Measurements from ENCODE around the gene INAVA. TPM values are rescaled to one million over a fixed set of nuclear protein-coding genes. Genes with fewer than 3 reads are reported as not detected.

INAVA gene
- total RNA-seq, 1 donor from 2014 or later: 23.7 TPM

- Histone ChIP-seq H3K27me3 (no peaks in the 10 kb centered on the region), H3K4me3 (no peak overlapping the region), H4K20me1 (ENCODE audit: low read depth) (no peaks in the 10 kb centered on the region), H3K9me3 (ENCODE audit: low read depth) (no peaks in the 10 kb centered on the region), H3K9ac (no peak overlapping the region), H3K27ac (no peak overlapping the region), H3K4me2 (peak overlapping the region; percentile 9), H3F3A (ENCODE audit: low read depth) (no peaks in the 10 kb centered on the region), H3K79me2 (ENCODE audit: low read depth) (no peaks in the 10 kb centered on the region), H3K36me3 (no peaks in the 10 kb centered on the region), H2AFZ (replicated peaks) (peak overlapping the region; percentile 85), H3K4me1 (peaks cover 22% of the 10 kb centered on the region)
- Mint-ChIP-seq H3K9me3 (peaks cover 2% of the 10 kb centered on the region), H3K27ac (peak overlapping the region; percentile 79), H3K27me3 (ENCODE audit: insufficient read depth, low read depth) (no peaks in the 10 kb centered on the region), H3K36me3 (peaks cover 2% of the 10 kb centered on the region), H3K4me3 (peak overlapping the region; percentile 55), H3K4me1 (peaks cover 20% of the 10 kb centered on the region)
- TF ChIP-seq CTCF (IDR thresholded peaks at IDR 0.05): no peak
- DNase-seq (ENCODE audit: low spot score): no peak
These were observed 19.3 kb upstream of the INAVA start for GRCh38 chr1:200875416-200875815.

GRCh38 chr1:200877010-200877409 lies 17.7 kb upstream of the INAVA start:
- Mint-ChIP-seq H3K36me3 (peaks cover 2% of the 10 kb centered on the region), H3K27ac (no peak overlapping the region), H3K27me3 (ENCODE audit: insufficient read depth, low read depth) (no peaks in the 10 kb centered on the region), H3K9me3 (peaks cover 2% of the 10 kb centered on the region), H3K4me3 (no peak overlapping the region), H3K4me1 (peaks cover 20% of the 10 kb centered on the region)
- H3K79me2 ChIP-seq (ENCODE audit: low read depth): no peaks in the 10 kb centered on the region
- TF ChIP-seq CTCF (IDR thresholded peaks at IDR 0.05) (no peak), EZH2phosphoT487 (IDR thresholded peaks at IDR 0.05) (no peak), EZH2 (IDR thresholded peaks at IDR 0.05) (no peak)
- H3F3A ChIP-seq (ENCODE audit: low read depth): no peaks in the 10 kb centered on the region
- no peak overlapping the region for H2AFZ ChIP-seq (replicated peaks)
- H3K27ac ChIP-seq: no peak overlapping the region
- no peak overlapping the region for H3K4me3 ChIP-seq
- H3K4me1 ChIP-seq: peaks cover 19% of the 10 kb centered on the region
- H3K9me3 ChIP-seq (ENCODE audit: low read depth): no peaks in the 10 kb centered on the region
- H3K9ac ChIP-seq: no peak overlapping the region
- no peaks in the 10 kb centered on the region for H3K36me3 ChIP-seq
- no peak for DNase-seq (ENCODE audit: low spot score)
- H3K27me3 ChIP-seq: no peaks in the 10 kb centered on the region
- H4K20me1 ChIP-seq (ENCODE audit: low read depth): no peaks in the 10 kb centered on the region
- H3K4me2 ChIP-seq: no peak overlapping the region

- Histone ChIP-seq H3K4me3 (no peak overlapping the region), H3K79me2 (ENCODE audit: low read depth) (no peaks in the 10 kb centered on the region), H3K36me3 (no peaks in the 10 kb centered on the region), H3K27ac (no peak overlapping the region), H3K4me1 (peaks cover 19% of the 10 kb centered on the region), H3F3A (ENCODE audit: low read depth) (no peaks in the 10 kb centered on the region), H3K4me2 (no peak overlapping the region), H4K20me1 (ENCODE audit: low read depth) (no peaks in the 10 kb centered on the region), H2AFZ (replicated peaks) (peak overlapping the region; percentile 50), H3K9me3 (ENCODE audit: low read depth) (no peaks in the 10 kb centered on the region), H3K27me3 (no peaks in the 10 kb centered on the region), H3K9ac (no peak overlapping the region)
- H3K9me3 Mint-ChIP-seq: peaks cover 2% of the 10 kb centered on the region
- DNase-seq (ENCODE audit: low spot score): no peak
- TF ChIP-seq CTCF (IDR thresholded peaks at IDR 0.05) (no peak), EZH2phosphoT487 (IDR thresholded peaks at IDR 0.05) (no peak), EZH2 (IDR thresholded peaks at IDR 0.05) (no peak)
- peaks cover 21% of the 10 kb centered on the region for H3K4me1 Mint-ChIP-seq
- H3K27me3 Mint-ChIP-seq (ENCODE audit: insufficient read depth, low read depth): no peaks in the 10 kb centered on the region
- H3K27ac Mint-ChIP-seq: no peak overlapping the region
- H3K4me3 Mint-ChIP-seq: no peak overlapping the region
- H3K36me3 Mint-ChIP-seq: peaks cover 2% of the 10 kb centered on the region
These were observed 16.7 kb upstream of the INAVA start for GRCh38 chr1:200877839-200878551.

Data from neural progenitor cell (in vitro differentiated cells).